ENCODE data around the gene ITGB2. TPM values are rescaled to one million over a fixed set of nuclear protein-coding genes. Genes with fewer than 3 reads are reported as not detected.
"Not testable (repeated sequence)": the region's sequence is repeated elsewhere in the genome, so short reads cannot be mapped to it uniquely, and the experiment has no call there.

Gene ITGB2
- total RNA-seq, 4 donors from 2014 or later = 20.2 to 46.8 (median 21.0) TPM

GRCh38 chr21:44929799-44930542 is 9.3 kb upstream of the ITGB2 start:
- TF ChIP-seq CTCF (IDR thresholded peaks at IDR 0.05) (no peak), POLR2A (IDR thresholded peaks at IDR 0.05) (no peak)
- no peak overlapping the region for H3K4me3 ChIP-seq
- DNase-seq = no peak
- intact Hi-C loops (cut with DNase I; ENCODE audit: low total_unique reads) = no loop called here
- no peak overlapping the region for H3K27ac ChIP-seq
- H3K9me3 ChIP-seq = no peaks in the 10 kb centered on the region
- H3K36me3 ChIP-seq = no peaks in the 10 kb centered on the region
- peaks cover 0 to 19% of the 10 kb centered on the region in 2 donors for H3K4me1 ChIP-seq
- peaks cover 10 to 16% of the 10 kb centered on the region in 2 donors for H3K27me3 ChIP-seq

GRCh38 chr21:44929242-44929798 is 8.6 kb upstream of the ITGB2 start:
- Histone ChIP-seq H3K27me3 (peaks cover 10 to 16% of the 10 kb centered on the region in 2 donors), H3K27ac (no peak overlapping the region), H3K4me1 (peaks cover 0 to 19% of the 10 kb centered on the region in 2 donors), H3K4me3 (no peak overlapping the region), H3K9me3 (no peaks in the 10 kb centered on the region), H3K36me3 (no peaks in the 10 kb centered on the region)
- TF ChIP-seq POLR2A (IDR thresholded peaks at IDR 0.05) (no peak), CTCF (IDR thresholded peaks at IDR 0.05) (no peak)
- intact Hi-C loops (cut with DNase I; ENCODE audit: low total_unique reads) = no loop called here
- no peak for DNase-seq

- intact Hi-C loops (cut with DNase I; ENCODE audit: low total_unique reads); H3K4me3 ChIP-seq; H3K36me3 ChIP-seq; H3K9me3 ChIP-seq; H3K27ac ChIP-seq; DNase-seq: not testable (repeated sequence)
- Histone ChIP-seq H3K27me3 (peaks cover 10 to 13% of the 10 kb centered on the region in 2 donors), H3K4me1 (peaks cover 0 to 19% of the 10 kb centered on the region in 2 donors)
Observed at GRCh38 chr21:44928500-44929241, 8.0 kb upstream of the ITGB2 start.

GRCh38 chr21:44927587-44928461 is 7.1 kb upstream of the ITGB2 start:
- TF ChIP-seq POLR2A (IDR thresholded peaks at IDR 0.05) (no peak), CTCF (IDR thresholded peaks at IDR 0.05) (no peak)
- Histone ChIP-seq H3K9me3 (no peaks in the 10 kb centered on the region), H3K27ac (no peak overlapping the region), H3K27me3 (peaks cover 5 to 7% of the 10 kb centered on the region in 2 donors), H3K36me3 (no peaks in the 10 kb centered on the region), H3K4me3 (no peak overlapping the region), H3K4me1 (peaks cover 0 to 17% of the 10 kb centered on the region in 2 donors)
- intact Hi-C loops (cut with DNase I; ENCODE audit: low total_unique reads) = no loop called here
- DNase-seq = no peak

- Histone ChIP-seq H3K9me3 (no peaks in the 10 kb centered on the region), H3K4me1 (peaks cover 0 to 11% of the 10 kb centered on the region in 2 donors), H3K36me3 (no peaks in the 10 kb centered on the region), H3K27ac (no peak overlapping the region), H3K27me3 (peaks cover 1 to 4% of the 10 kb centered on the region in 2 donors), H3K4me3 (no peak overlapping the region)
- no peak for DNase-seq
- TF ChIP-seq POLR2A (IDR thresholded peaks at IDR 0.05) (no peak), CTCF (IDR thresholded peaks at IDR 0.05) (no peak)
- intact Hi-C loops (cut with DNase I; ENCODE audit: low total_unique reads) = no loop called here
Observed at GRCh38 chr21:44927259-44927586, 6.5 kb upstream of the ITGB2 start.
